NCI-H1930 (cell line): ENCODE data around the gene GATA2.

Experiments used
- DNase-seq, 2 experiments: peaks; one replicate each; lab custom pipeline; 2025; lab: John Stamatoyannopoulos, UW

Gene GATA2

DNA sequence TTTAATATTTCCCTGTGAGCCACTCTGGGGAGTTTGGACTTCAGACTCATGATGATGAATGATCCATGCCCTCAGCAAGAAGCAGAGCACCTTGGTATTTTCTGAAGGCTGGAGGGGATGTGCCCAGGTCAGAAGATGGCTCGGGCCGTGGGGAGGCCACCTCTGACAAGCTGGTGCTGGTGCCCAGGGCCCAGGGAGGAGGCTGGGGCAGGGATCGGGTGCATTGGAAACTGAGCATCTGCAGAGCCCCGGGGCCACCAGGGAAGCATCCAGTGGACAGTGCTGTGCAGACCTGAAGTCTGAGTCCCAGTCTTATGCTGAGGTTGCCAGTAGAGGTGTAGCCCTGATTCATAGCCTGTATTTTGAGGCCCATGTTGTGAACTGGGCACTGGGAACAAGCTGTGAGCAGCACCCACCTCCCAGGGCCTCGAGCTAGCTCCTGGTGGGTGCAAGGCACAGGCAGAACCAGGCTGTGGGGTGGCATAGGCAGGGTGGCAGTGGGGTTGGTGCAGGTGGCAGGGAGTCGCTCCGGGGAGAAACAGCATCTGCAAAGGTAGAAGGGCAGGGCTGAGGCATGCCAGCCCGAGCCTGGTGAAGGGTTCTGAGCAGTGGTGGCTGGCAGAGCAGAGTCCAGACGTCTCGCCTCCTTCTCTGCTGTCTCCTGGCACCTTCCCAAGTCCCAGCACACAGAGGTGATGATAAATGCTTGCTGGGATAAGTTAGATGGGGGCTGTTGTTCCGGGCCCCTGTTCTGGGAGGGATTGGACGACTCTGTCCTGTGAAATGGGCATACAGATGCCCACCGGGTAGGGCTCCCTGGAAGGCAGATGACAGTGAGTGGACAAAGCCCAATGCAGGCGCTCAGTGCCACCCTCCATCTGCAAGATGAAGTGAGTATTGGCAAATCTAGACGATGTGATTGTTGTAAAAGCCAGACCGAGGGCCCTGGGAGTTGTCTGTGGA is 36.9 kb downstream of the GATA2 start:
- no peak for DNase-seq

- DNase-seq = no peak
Measured at GRCh38 chr3:128455116-128455515, 37.9 kb downstream of the GATA2 start.

DNA sequence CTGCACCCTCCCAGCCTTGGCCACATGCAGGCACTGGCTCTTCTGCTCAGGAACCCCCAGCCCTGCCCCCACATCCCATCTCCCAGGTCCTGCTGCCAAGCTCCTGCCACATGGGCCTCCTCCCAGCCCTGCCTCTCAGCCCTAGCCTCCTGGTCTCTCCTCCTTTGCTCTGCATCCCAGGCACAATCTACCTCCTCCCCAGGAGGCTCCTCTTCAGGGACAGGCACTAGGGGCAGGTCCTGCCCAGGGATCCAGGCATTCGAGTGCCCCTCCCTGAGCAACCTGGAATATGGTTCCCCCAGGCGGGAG is 38.7 kb downstream of the GATA2 start:
- DNase-seq = no peak

DNA sequence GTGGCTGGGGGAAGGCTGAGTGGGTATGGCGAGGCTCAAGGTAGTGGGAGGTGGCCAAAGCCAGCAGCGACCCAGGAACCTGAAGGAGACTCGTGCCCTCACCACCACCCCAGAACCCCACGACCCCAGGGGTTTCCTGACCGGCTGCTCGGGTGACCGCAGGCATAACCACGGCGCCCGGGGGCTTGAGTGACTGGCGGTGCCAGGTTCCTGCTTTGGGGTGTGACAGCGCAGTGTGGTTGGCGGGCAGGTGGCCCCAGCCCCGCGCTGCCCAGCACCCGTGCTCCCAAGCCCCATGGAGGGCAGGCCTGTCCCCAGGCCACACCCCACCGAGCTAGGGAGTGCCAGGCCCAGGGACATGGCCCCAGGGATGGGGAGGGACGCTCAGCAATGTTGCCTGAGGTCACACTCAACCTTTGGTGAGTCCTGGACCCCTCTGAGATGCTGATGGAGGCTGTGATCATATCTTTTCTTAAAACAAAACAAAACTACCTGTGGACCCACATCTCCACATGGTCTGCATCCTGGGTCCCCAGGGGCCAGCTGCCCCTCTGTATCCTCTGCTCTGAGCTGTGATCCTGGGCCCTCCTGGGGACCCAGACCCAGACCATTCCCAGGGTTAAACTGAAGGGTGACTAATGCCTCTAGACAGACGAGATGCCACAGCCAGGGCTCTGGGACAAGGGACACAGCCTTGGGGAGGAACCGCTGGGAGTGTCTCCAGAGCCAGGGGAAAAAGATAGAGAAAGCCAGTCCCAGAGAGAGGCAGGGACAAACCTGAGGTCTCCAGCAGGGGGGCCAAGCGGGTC is 39.3 kb downstream of the GATA2 start:
- no peak for DNase-seq

DNA sequence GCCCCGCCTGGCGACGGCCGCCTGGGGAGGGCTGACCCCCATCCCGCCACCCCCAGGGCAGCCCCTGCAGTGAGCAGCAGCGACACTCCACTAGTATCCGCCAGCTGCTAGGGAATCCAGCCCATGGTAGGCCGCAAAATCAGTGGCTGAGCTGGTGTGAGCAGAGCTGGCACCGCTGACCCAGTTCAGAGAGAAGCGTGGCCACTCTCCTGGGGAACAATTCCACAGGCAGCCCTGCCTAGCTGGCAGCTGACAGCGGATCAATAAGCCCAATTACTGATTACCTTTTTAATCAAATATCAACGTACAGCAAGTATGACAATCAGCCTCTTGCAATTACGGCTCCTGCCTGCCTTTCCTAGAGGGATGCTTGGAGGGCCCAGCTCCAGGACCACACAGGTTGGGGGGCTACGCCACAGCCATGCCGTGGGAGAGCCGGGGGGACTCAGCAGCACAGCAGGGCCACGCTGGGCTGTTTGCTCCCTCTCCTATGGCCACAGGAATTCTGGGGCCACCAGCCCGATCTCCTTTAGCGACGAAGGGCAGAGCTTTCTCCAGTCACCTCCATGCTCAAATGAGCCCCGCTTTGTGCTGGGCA is 40.2 kb downstream of the GATA2 start:
- DNase-seq = no peak

GRCh38 chr3:128452120-128452519 is 40.9 kb downstream of the GATA2 start:
- DNase-seq = no peak

DNA sequence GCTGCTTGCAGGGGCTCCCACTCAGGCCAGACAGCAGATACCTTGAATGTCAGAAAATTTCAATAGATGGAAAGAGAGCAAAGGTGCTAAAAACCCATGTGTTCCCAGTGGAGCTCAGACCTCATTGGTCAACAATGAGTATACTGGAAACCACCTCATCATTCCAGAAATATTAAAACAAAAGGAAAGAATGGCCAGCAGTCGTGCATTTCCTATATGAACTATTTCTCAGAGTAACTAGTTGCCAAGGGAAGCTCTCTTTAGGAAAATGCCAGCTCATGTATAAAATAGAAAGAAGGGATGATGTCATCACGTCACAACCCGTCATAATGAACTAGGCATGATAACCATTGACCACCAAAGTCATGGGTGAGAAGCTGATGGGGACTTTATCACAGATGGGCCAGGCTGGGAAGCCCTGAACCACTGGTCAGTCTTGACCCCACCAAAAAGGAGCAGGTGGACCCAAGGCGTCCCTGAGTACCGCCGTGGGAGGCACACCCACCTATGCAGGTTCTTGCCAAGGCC is 43.8 kb downstream of the GATA2 start:
- no peak for DNase-seq

GRCh38 chr3:128448491-128448890 is 44.5 kb downstream of the GATA2 start:
- no peak for DNase-seq

- DNase-seq = no peak
Measured at GRCh38 chr3:128447561-128448013, 45.4 kb downstream of the GATA2 start.

- DNase-seq = no peak
Measured at GRCh38 chr3:128446821-128447220, 46.2 kb downstream of the GATA2 start.

GRCh38 chr3:128445357-128445756 is 47.6 kb downstream of the GATA2 start:
- DNase-seq = no peak

DNA sequence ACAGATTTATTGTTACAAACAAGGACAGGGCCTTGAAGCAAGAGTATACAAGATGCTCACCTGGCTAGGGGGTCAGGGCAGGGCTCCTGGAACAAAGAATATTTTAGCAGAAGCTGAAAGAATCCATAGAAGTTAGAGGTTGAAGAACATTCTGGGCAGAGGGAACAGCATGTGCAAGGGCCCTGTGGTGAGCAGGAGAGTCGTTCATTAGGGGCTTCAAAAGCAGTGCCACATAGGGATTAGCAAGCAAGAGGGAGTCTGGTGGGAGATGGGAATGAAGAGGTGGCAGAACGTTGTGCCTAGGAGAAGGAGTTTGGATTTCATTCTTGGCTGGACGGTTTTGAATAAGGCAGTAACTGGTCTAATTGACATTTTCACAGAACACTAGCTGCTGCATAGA is 49.2 kb downstream of the GATA2 start:
- DNase-seq = no peak

DNA sequence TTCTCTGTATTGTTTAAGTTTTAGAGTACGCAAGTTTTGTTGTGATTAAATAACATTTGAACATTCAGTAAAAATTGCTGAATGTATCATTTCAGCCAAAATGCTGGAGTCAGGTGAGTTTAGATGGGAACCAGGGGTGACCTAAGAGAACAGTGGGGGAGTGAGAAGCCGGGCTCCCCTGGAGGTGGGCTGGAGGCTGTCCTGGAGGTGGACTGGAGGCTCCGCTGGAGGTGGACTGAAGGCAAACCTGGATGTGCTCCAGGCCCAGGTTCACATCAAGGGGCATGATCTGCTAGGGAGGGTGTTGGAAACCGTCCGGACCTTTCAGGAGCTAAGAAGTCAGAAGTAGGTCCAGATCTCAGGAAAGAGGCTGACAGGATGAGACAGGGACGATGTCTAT is 50.1 kb downstream of the GATA2 start:
- no peak for DNase-seq

- no peak for DNase-seq
Measured at GRCh38 chr3:128442070-128442469, 50.9 kb downstream of the GATA2 start.

DNA sequence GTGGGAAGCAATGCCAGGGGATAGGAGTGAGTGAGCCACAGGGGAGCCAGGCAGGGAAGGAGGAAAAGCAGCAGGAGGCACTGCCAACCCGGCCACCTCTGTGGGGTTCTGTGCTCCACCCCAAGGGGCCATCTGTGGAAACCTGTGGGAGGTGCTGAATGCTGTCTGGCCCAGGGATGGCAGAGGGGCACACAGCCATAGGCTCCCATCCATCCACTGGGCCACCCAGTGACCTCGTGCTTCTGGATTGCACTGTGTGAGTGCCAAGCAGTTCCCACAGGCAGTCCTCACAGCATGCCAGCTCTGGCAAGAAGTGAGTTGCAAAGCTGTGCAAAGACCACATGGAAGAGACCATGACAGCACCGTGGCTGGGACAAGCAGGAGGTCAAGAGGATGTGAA is 53.8 kb downstream of the GATA2 start:
- no peak for DNase-seq

DNA sequence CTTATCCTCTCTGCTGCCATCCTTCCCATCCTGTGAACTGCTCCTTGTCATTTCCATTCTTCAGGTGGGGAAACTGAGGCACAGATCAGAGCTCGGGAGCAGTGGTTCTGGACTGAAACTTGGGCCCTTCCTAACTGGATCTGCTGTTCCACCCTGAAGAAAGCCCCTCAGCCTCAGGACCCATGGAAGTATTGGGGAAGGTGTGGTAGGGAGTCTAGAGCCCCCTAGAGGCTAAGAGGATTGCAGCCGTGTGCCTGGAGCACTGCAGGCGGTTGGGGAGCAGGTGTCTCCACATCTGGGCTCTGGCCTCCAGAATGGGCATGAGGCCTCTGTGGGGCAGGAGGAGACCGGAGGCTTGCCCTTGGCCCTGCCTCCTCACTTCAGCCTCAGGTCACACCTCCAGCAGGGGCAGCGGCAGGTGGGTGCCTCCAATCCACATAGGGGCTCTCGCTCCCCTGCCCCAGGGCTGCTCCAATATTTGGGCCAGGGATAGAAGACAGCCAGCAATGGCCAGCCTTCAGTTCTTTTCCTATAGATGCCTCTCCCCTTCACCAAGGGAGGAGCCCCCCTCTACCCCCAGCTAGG is 54.4 kb downstream of the GATA2 start:
- no peak for DNase-seq

DNA sequence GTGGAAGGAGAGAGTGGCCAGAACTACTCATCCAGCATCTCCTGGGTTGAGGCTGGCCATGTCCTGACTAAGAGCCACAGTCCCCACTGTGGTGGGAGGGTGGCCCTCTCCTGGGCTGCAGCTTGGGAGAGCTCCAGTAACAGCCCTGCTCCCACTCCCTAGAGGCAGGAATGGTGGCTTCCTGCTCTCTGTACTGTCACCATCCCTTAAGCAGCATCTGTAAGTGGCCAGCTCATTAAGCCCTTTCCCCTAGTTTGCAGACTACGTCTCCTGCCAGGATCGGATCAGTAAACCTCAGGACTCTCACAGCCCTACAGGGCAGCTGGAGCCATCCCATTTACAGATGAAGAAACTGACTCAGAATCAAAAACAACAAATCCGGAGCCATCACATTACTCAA is 56.8 kb downstream of the GATA2 start:
- no peak for DNase-seq

GRCh38 chr3:128435561-128435960 is 57.4 kb downstream of the GATA2 start:
- DNase-seq = no peak

- DNase-seq = no peak
Measured at GRCh38 chr3:128435058-128435457, 57.9 kb downstream of the GATA2 start.

GRCh38 chr3:128434524-128434923 is 58.5 kb downstream of the GATA2 start:
- no peak for DNase-seq

- DNase-seq = no peak
Measured at GRCh38 chr3:128433837-128434165, 59.2 kb downstream of the GATA2 start.
